Mucosa of rectum (tissue), 2 donors: ENCODE measurements around the gene GALNS.

ENCODE experiments used
- H3K27ac ChIP-seq, 2 donors: one replicate each; pipeline ENCODE4 v1.7.0; 2013; ENCODE audit warnings: inconsistent platforms in 2 of 2, low read depth in 2 of 2, low read length in 2 of 2
- H3K27me3 ChIP-seq, 2 donors: one replicate each; pipeline ENCODE4 v1.7.0; 2013; ENCODE audit warnings: low read length in 2 of 2; ENCODE audit not compliant: control insufficient read depth in 2 of 2, insufficient read depth in 2 of 2
- H3K36me3 ChIP-seq, 2 donors: one replicate each; pipeline ENCODE4 v1.7.0; 2013; ENCODE audit warnings: low read length in 2 of 2; ENCODE audit not compliant: control insufficient read depth in 2 of 2, insufficient read depth in 2 of 2
- H3K4me1 ChIP-seq, 2 donors: one replicate each; pipeline ENCODE4 v1.7.0; 2013; ENCODE audit warnings: low read length in 2 of 2, mild to moderate bottlenecking in 1 of 2; ENCODE audit not compliant: control insufficient read depth in 2 of 2, insufficient read depth in 2 of 2
- H3K4me3 ChIP-seq, 2 donors: one replicate each; pipeline ENCODE4 v1.7.0; 2013; ENCODE audit warnings: low read length in 2 of 2
- H3K9ac ChIP-seq, 2 donors: one replicate each; pipeline ENCODE4 v1.7.0; 2013; ENCODE audit warnings: low read length in 2 of 2, low read depth in 1 of 2, mild to moderate bottlenecking in 1 of 2
- H3K9me3 ChIP-seq, 2 donors: one replicate each; pipeline ENCODE4 v1.7.0; 2013; ENCODE audit warnings: low read length in 2 of 2; ENCODE audit not compliant: control insufficient read depth in 2 of 2
- donor health status: healthy.
- donor health status: Normal muscosa, but diverticular disease.

Gene GALNS

GRCh38 chr16:88805887-88806393, 50.8 kb downstream of the GALNS start:
- H3K4me1 ChIP-seq = peaks cover 13 to 21% of the 10 kb centered on the region in 2 donors
- no peak overlapping the region for H3K4me3 ChIP-seq
- H3K9me3 ChIP-seq = no peaks in the 10 kb centered on the region
- no peak overlapping the region for H3K27ac ChIP-seq
- no peaks in the 10 kb centered on the region for H3K27me3 ChIP-seq
- peaks cover 8 to 12% of the 10 kb centered on the region in 2 donors for H3K36me3 ChIP-seq
- H3K9ac ChIP-seq = no peak overlapping the region

- H3K4me1 ChIP-seq = peaks cover 6 to 15% of the 10 kb centered on the region in 2 donors
- no peak overlapping the region for H3K9ac ChIP-seq
- no peak overlapping the region for H3K4me3 ChIP-seq
- H3K27ac ChIP-seq = no peak overlapping the region
- no peaks in the 10 kb centered on the region for H3K27me3 ChIP-seq
- no peaks in the 10 kb centered on the region for H3K9me3 ChIP-seq
- peaks cover 8 to 12% of the 10 kb centered on the region in 2 donors for H3K36me3 ChIP-seq
These were observed 51.4 kb downstream of the GALNS start for GRCh38 chr16:88805340-88805715.

- Histone ChIP-seq H3K9ac (peak overlapping the region in 1 of 2 donors; percentile 12), H3K36me3 (peaks cover 8 to 11% of the 10 kb centered on the region in 2 donors), H3K27me3 (no peaks in the 10 kb centered on the region), H3K27ac (no peak overlapping the region), H3K9me3 (no peaks in the 10 kb centered on the region), H3K4me3 (peak overlapping the region; percentile 48 to 63), H3K4me1 (peaks cover 1 to 9% of the 10 kb centered on the region in 2 donors)
These were observed 52.0 kb downstream of the GALNS start for GRCh38 chr16:88804552-88805339.

- no peaks in the 10 kb centered on the region for H3K27me3 ChIP-seq
- peaks cover 3 to 5% of the 10 kb centered on the region in 2 donors for H3K36me3 ChIP-seq
- peak overlapping the region; percentile 48 to 63 for H3K4me3 ChIP-seq
- H3K9ac ChIP-seq = peak overlapping the region in 1 of 2 donors; percentile 12
- peaks cover 0 to 8% of the 10 kb centered on the region in 2 donors for H3K4me1 ChIP-seq
- no peak overlapping the region for H3K27ac ChIP-seq
- no peaks in the 10 kb centered on the region for H3K9me3 ChIP-seq
These were observed 52.6 kb downstream of the GALNS start for GRCh38 chr16:88804173-88804551.

- Histone ChIP-seq H3K27ac (peak within 1 kb of the TSS in 1 of 2 donors; percentile 61), H3K9me3 (no peaks in the 10 kb centered on the region), H3K9ac (peak within 1 kb of the TSS; percentile 52 to 55), H3K36me3 (peaks cover 0 to 1% of the 10 kb centered on the region in 2 donors), H3K27me3 (no peaks in the 10 kb centered on the region), H3K4me3 (peak within 1 kb of the TSS; percentile 63 to 74), H3K4me1 (peaks cover 0 to 8% of the 10 kb centered on the region in 2 donors)
These were observed 53.3 kb downstream of the GALNS start, which contains the start of gene CDT1 for GRCh38 chr16:88803264-88803987. Gene CDT1 (plus strand): TSS chr16:88803789. CDS start chr16:88803832, 43 bp downstream.

GRCh38 chr16:88800277-88800592, 56.5 kb downstream of the GALNS start:
- Histone ChIP-seq H3K9me3 (no peaks in the 10 kb centered on the region), H3K27ac (no peak overlapping the region), H3K9ac (no peak overlapping the region), H3K27me3 (no peaks in the 10 kb centered on the region), H3K4me1 (peaks cover 0 to 8% of the 10 kb centered on the region in 2 donors), H3K4me3 (no peak overlapping the region), H3K36me3 (no peaks in the 10 kb centered on the region)

- Histone ChIP-seq H3K4me1 (peaks cover 0 to 7% of the 10 kb centered on the region in 2 donors), H3K36me3 (no peaks in the 10 kb centered on the region), H3K4me3 (no peak overlapping the region), H3K9me3 (no peaks in the 10 kb centered on the region), H3K27ac (no peak overlapping the region), H3K9ac (no peak overlapping the region), H3K27me3 (no peaks in the 10 kb centered on the region)
These were observed 57.0 kb downstream of the GALNS start for GRCh38 chr16:88799569-88800276.

- Histone ChIP-seq H3K27me3 (no peaks in the 10 kb centered on the region), H3K9me3 (no peaks in the 10 kb centered on the region), H3K36me3 (no peaks in the 10 kb centered on the region), H3K27ac (no peak overlapping the region), H3K4me1 (peaks cover 0 to under 1% of the 10 kb centered on the region in 2 donors), H3K4me3 (no peak overlapping the region), H3K9ac (no peak overlapping the region)
These were observed 57.8 kb downstream of the GALNS start for GRCh38 chr16:88798772-88799455.

- H3K27ac ChIP-seq = no peak overlapping the region
- peaks cover 0 to 3% of the 10 kb centered on the region in 2 donors for H3K4me1 ChIP-seq
- H3K36me3 ChIP-seq = no peaks in the 10 kb centered on the region
- H3K9me3 ChIP-seq = no peaks in the 10 kb centered on the region
- no peak overlapping the region for H3K4me3 ChIP-seq
- no peaks in the 10 kb centered on the region for H3K27me3 ChIP-seq
- H3K9ac ChIP-seq = no peak overlapping the region
These were observed 58.7 kb downstream of the GALNS start for GRCh38 chr16:88798073-88798472.
